ENCODE measurements around the gene LPAR3. TPM values are rescaled to one million over a fixed set of nuclear protein-coding genes. Genes with fewer than 3 reads are reported as not detected.

The LPAR3 gene
- total RNA-seq, 4 donors from 2014 or later, result 3.5 to 10.9 (median 4.1) TPM; not detected in 1

DNA sequence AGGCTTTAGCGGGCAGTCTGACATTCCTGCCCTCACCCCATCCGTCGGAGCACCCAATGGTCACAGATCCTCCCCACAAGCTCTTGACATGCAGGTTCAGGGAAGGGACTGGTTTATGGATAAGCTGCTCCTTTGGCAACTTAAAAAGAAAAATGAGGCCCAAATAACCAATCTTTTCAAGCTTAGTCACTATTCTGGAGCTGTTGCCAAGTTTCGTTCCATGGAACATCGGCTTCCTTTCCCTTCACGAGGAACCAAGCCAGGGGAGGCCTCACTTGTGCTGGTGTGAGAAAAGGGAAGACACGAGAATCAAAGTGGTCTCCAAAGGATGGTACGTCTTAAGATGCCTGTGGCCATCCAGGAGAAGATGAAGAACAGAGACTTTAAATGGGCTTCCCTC, 46.1 kb upstream of the LPAR3 start:
- in situ Hi-C loops (cut with MboI; ENCODE audit: low pct_ligation_motif_present in 1 of 4, low pct_unique_long_range_greater_than_20kb in 1 of 4, low sequenced_read_pairs in 3 of 4), result loop anchor here in 3 of 4 donors (25.0 kb wide), 4 partner anchors 177 to 802 kb away; partner anchors contain the start of gene PRKACB (in 1 of the 3)
- intact Hi-C loops (cut with DNase I; ENCODE audit: low total_unique reads), result no loop called here
- H3K9me3 ChIP-seq, result no peaks in the 10 kb centered on the region
- peaks cover 0 to 3% (median 2%) of the 10 kb centered on the region in 4 donors for H3K4me1 ChIP-seq
- no peak for DNase-seq
- no peaks in the 10 kb centered on the region for H3K27me3 ChIP-seq
- no peak overlapping the region for H3K27ac ChIP-seq
- WGBS, 2 donors (ENCODE audit: low coverage in 1 of 2), result 83 to 88% methylated on average over 8 of the region's 8 CpGs
- no peaks in the 10 kb centered on the region for H3K36me3 ChIP-seq
- H3K4me3 ChIP-seq, result no peak overlapping the region
- TF ChIP-seq POLR2AphosphoS5 (IDR thresholded peaks at IDR 0.05) (no peak), EP300 (IDR thresholded peaks at IDR 0.05; ENCODE audit: low read depth) (no peak), POLR2A (IDR thresholded peaks at IDR 0.05) (no peak)
- TF ChIP-seq, protein P1, sequence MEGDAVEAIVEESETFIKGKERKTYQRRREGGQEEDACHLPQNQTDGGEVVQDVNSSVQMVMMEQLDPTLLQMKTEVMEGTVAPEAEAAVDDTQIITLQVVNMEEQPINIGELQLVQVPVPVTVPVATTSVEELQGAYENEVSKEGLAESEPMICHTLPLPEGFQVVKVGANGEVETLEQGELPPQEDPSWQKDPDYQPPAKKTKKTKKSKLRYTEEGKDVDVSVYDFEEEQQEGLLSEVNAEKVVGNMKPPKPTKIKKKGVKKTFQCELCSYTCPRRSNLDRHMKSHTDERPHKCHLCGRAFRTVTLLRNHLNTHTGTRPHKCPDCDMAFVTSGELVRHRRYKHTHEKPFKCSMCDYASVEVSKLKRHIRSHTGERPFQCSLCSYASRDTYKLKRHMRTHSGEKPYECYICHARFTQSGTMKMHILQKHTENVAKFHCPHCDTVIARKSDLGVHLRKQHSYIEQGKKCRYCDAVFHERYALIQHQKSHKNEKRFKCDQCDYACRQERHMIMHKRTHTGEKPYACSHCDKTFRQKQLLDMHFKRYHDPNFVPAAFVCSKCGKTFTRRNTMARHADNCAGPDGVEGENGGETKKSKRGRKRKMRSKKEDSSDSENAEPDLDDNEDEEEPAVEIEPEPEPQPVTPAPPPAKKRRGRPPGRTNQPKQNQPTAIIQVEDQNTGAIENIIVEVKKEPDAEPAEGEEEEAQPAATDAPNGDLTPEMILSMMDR (IDR thresholded peaks at IDR 0.05), result no peak

DNA sequence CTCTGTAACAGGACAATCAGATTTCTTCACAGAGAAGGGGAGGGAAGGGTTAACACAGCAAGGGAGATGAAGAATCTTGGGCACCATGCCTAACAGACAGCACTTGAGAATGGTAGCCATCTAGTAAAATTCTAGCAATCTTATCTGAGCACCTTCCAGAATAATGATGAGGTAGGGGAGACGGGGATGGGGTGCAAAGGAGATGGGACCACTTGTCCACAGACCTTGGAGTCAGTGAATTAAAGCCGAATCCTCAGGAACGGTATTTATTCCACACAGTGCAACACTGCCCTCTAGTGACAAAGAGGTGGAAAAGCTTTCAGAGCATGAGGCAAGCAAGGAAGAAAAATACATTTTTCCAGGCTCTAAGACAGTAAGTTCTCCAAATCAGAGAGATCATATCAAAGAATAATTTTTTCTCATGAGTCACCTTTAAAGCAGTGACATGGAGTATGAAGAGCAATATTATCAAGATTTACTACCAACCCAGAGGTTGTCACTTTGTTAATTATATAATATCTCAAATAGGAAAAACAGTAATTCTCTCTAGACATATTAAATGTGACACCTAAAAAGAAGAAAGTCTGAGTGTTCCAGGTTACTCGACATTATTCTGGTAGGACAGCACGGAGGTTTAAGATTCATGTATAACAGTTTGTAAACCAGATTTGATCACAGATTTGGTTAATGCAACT, 43.3 kb upstream of the LPAR3 start:
- TF ChIP-seq, protein P1 (IDR thresholded peaks at IDR 0.05), result peak; percentile 88 to 91 (median 90)
- TF ChIP-seq EP300 (IDR thresholded peaks at IDR 0.05; ENCODE audit: low read depth) (no peak), POLR2A (IDR thresholded peaks at IDR 0.05) (no peak), POLR2AphosphoS5 (IDR thresholded peaks at IDR 0.05) (no peak)
- H3K4me3 ChIP-seq, result no peak overlapping the region
- peaks cover 0 to 3% (median 2%) of the 10 kb centered on the region in 4 donors for H3K4me1 ChIP-seq
- DNase-seq, result peak; percentile 15
- intact Hi-C loops (cut with DNase I; ENCODE audit: low total_unique reads), result no loop called here
- H3K36me3 ChIP-seq, result no peaks in the 10 kb centered on the region
- H3K27ac ChIP-seq, result no peak overlapping the region
- no peaks in the 10 kb centered on the region for H3K9me3 ChIP-seq
- H3K27me3 ChIP-seq, result no peaks in the 10 kb centered on the region
- in situ Hi-C loops (cut with MboI; ENCODE audit: low pct_ligation_motif_present in 1 of 4, low pct_unique_long_range_greater_than_20kb in 1 of 4, low sequenced_read_pairs in 3 of 4), result loop anchor here in 3 of 4 donors (25.0 kb wide), 4 partner anchors 174 to 799 kb away; partner anchors contain the start of gene PRKACB (in 1 of the 3)
- WGBS, 2 donors (ENCODE audit: low coverage in 1 of 2), result 0 to 4% methylated on average over 2 to 5 of the region's 5 CpGs

DNA sequence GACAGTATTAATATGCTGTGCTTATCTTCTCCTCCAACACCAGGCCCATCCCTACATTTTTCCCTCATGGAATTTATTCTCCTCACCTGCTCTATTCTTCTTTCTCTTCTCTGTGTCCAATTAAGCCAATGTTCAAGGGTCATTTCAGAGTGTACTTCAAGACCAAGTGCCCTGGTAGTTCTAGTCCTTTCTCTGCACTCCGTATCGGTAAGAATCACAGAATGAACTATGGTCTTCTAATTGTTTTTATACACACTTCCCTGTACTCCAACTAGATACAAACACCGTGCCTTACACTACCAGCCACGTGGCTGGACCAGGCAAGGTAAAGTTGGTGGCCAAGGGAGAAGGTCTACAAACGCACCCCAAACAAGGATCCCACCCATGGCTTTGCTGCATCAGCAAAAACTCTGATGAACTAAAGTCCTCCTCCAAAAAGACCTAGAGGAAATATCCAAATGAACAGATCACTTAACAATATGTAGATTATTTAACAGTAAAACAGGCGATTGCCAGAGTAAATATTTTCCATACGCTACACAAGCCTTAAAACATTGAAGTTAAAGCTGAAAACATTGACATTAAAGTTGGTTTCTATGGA, 40.1 kb upstream of the LPAR3 start:
- H3K36me3 ChIP-seq, result no peaks in the 10 kb centered on the region
- H3K9me3 ChIP-seq, result no peaks in the 10 kb centered on the region
- H3K4me3 ChIP-seq, result no peak overlapping the region
- TF ChIP-seq POLR2A (IDR thresholded peaks at IDR 0.05), result no peak
- no peak overlapping the region for H3K27ac ChIP-seq
- no peaks in the 10 kb centered on the region for H3K27me3 ChIP-seq
- in situ Hi-C loops (cut with MboI; ENCODE audit: low pct_ligation_motif_present in 1 of 4, low pct_unique_long_range_greater_than_20kb in 1 of 4, low sequenced_read_pairs in 3 of 4), result loop anchor here in 3 of 4 donors (25.0 kb wide), 4 partner anchors 171 to 796 kb away; partner anchors contain the start of gene PRKACB (in 1 of the 3)
- DNase-seq, result no peak
- 73 to 87% methylated on average over 7 of the region's 7 CpGs for WGBS, 2 donors (ENCODE audit: low coverage in 1 of 2)
- H3K4me1 ChIP-seq, result peaks cover 0 to 3% (median 2%) of the 10 kb centered on the region in 4 donors
- intact Hi-C loops (cut with DNase I; ENCODE audit: low total_unique reads), result no loop called here

DNA sequence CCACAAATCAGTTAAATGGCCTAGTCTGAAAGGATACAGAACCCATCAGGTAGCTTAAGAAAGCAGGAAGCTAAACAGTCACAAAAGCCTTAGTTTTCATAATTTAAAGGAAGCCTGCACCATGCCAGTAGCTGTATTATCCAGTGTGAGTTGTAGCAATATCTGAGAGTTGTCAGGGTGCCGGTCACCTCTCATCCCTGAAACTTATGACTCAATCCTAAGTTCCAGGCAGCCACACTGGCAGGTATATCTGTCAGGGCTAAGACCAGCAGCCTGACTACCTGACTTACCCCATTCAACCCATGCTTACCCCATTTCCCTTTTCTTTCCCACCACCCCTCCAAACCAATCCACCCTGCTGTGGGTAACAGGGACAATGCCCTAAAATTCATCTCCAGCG, 37.8 kb upstream of the LPAR3 start:
- no peak for TF ChIP-seq POLR2AphosphoS5 (IDR thresholded peaks at IDR 0.05)
- no peak overlapping the region for H3K27ac ChIP-seq
- in situ Hi-C loops (cut with MboI; ENCODE audit: low pct_ligation_motif_present in 1 of 4, low pct_unique_long_range_greater_than_20kb in 1 of 4, low sequenced_read_pairs in 3 of 4), result loop anchor here in 3 of 4 donors (25.0 kb wide), 4 partner anchors 169 to 794 kb away; partner anchors contain the start of gene PRKACB (in 1 of the 3)
- no peaks in the 10 kb centered on the region for H3K4me1 ChIP-seq
- intact Hi-C loops (cut with DNase I; ENCODE audit: low total_unique reads), result no loop called here
- 83 to 91% methylated on average over 1 to 2 of the region's 2 CpGs for WGBS, 2 donors (ENCODE audit: low coverage in 1 of 2)
- H3K4me3 ChIP-seq, result no peak overlapping the region
- no peaks in the 10 kb centered on the region for H3K9me3 ChIP-seq
- H3K27me3 ChIP-seq, result no peaks in the 10 kb centered on the region
- no peak for DNase-seq
- H3K36me3 ChIP-seq, result no peaks in the 10 kb centered on the region

DNA sequence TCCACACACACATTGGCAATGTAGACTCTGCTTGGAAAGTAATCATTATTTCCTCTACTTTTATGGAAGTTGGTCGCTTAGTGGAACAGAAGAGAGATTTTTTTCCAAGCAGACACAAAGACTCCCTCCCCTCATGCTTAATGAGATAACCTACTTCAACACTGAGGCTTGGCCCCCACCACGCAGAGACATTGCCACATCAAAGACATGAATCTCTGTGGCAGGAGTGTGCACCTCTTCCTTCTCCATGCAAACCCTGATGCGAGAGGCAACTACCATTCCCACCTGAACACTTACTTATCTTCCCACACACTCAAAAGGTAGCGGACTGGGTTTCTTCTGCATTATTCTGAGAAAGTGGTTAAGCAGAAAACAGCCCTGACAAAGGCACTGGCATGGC, 37.3 kb upstream of the LPAR3 start:
- H3K9me3 ChIP-seq, result no peaks in the 10 kb centered on the region
- H3K4me3 ChIP-seq, result no peak overlapping the region
- no peaks in the 10 kb centered on the region for H3K4me1 ChIP-seq
- intact Hi-C loops (cut with DNase I; ENCODE audit: low total_unique reads) (no loop called here), in situ Hi-C loops (cut with MboI; ENCODE audit: low pct_ligation_motif_present in 1 of 4, low pct_unique_long_range_greater_than_20kb in 1 of 4, low sequenced_read_pairs in 3 of 4) (loop anchor here in 3 of 4 donors (25.0 kb wide), 4 partner anchors 168 to 793 kb away; partner anchors contain the start of gene PRKACB (in 1 of the 3))
- no peak for DNase-seq
- 95 to 100% methylated on average over 1 to 4 of the region's 4 CpGs for WGBS, 2 donors (ENCODE audit: low coverage in 1 of 2)
- no peak for TF ChIP-seq POLR2A (IDR thresholded peaks at IDR 0.05)
- TF ChIP-seq, protein P1 (IDR thresholded peaks at IDR 0.05), result no peak
- no peak for TF ChIP-seq EP300 (IDR thresholded peaks at IDR 0.05; ENCODE audit: low read depth)
- no peaks in the 10 kb centered on the region for H3K36me3 ChIP-seq
- no peak overlapping the region for H3K27ac ChIP-seq
- no peaks in the 10 kb centered on the region for H3K27me3 ChIP-seq

Data from transverse colon (tissue), 4 donors.